SH-SY5Y (cell line): Measurements from ENCODE around the gene ITPRIP.

Experiments used
- GATA2 ChIP-seq: IDR thresholded peaks from 2 replicates; pipeline ENCODE4 v1.6.1; 2011; ENCODE audit warnings: mild to moderate bottlenecking, low read depth, low read length
- GATA3 ChIP-seq: IDR thresholded peaks from 2 replicates; pipeline ENCODE4 v1.6.1; 2011; ENCODE audit warnings: low read depth, mild to moderate bottlenecking, low read length, moderate library complexity

- no peak for TF ChIP-seq GATA3
- no peak for TF ChIP-seq GATA2
These were observed 15.9 kb downstream of the ITPRIP start for GRCh38 chr10:104322416-104322782.
